Measurements from ENCODE around the gene SLC35E4.
A peak's percentile ranks its signal among the peaks of the same experiment; 100 is the strongest.
"Not testable (repeated sequence)": the region's sequence is repeated elsewhere in the genome, so short reads cannot be mapped to it uniquely, and the experiment has no call there.

SLC35E4 gene

GRCh38 chr22:30654361-30654760, 18.8 kb downstream of the SLC35E4 start:
- DNase-seq: no peak

- DNase-seq: no peak
Observed at GRCh38 chr22:30655532-30655931, 20.0 kb downstream of the SLC35E4 start.

- DNase-seq: peak; percentile 97
Observed at GRCh38 chr22:30662040-30662439, 26.5 kb downstream of the SLC35E4 start.

GRCh38 chr22:30664798-30665197, 29.2 kb downstream of the SLC35E4 start:
- DNase-seq: no peak

GRCh38 chr22:30665266-30665665, 29.7 kb downstream of the SLC35E4 start:
- DNase-seq: no peak

GRCh38 chr22:30665786-30666185, 30.2 kb downstream of the SLC35E4 start:
- DNase-seq: no peak

- no peak for DNase-seq
Observed at GRCh38 chr22:30667107-30667493, 31.5 kb downstream of the SLC35E4 start.

- DNase-seq: peak; percentile 86
Observed at GRCh38 chr22:30667494-30668385, 32.2 kb downstream of the SLC35E4 start, which contains the start of gene DUSP18. DUSP18 (minus strand) TSS chr22:30667875; CDS start chr22:30664003, 3,872 bp downstream.

GRCh38 chr22:30668386-30668710, 32.8 kb downstream of the SLC35E4 start:
- no peak for DNase-seq

- DNase-seq: no peak
Observed at GRCh38 chr22:30671071-30671470, 35.5 kb downstream of the SLC35E4 start.

GRCh38 chr22:30673136-30673535, 37.6 kb downstream of the SLC35E4 start:
- DNase-seq: no peak

- no peak for DNase-seq
Observed at GRCh38 chr22:30674482-30674881, 38.9 kb downstream of the SLC35E4 start.

GRCh38 chr22:30675436-30675835, 39.9 kb downstream of the SLC35E4 start:
- no peak for DNase-seq

- not testable (repeated sequence) for DNase-seq
Observed at GRCh38 chr22:30676565-30676964, 41.0 kb downstream of the SLC35E4 start.

- not testable (repeated sequence) for DNase-seq
Observed at GRCh38 chr22:30679895-30680690, 44.5 kb downstream of the SLC35E4 start.

GRCh38 chr22:30680991-30681770, 45.6 kb downstream of the SLC35E4 start:
- no peak for DNase-seq

GRCh38 chr22:30681831-30682230, 46.2 kb downstream of the SLC35E4 start:
- DNase-seq: no peak

- DNase-seq: no peak
Observed at GRCh38 chr22:30685178-30685577, 49.6 kb downstream of the SLC35E4 start.

- DNase-seq: no peak
Observed at GRCh38 chr22:30687358-30687757, 51.8 kb downstream of the SLC35E4 start.

GRCh38 chr22:30689622-30690021, 54.0 kb downstream of the SLC35E4 start:
- DNase-seq: no peak

- DNase-seq: no peak
Observed at GRCh38 chr22:30691204-30691603, 55.6 kb downstream of the SLC35E4 start.

- DNase-seq: peak; percentile 77
Observed at GRCh38 chr22:30694171-30694639, 58.6 kb downstream of the SLC35E4 start.

Data from COR-L47 (cell line).